HG03066 (cell line): Measurements from ENCODE around the gene MAP1S.

Experiments used
- ATAC-seq: cut with Tn5 transposase; IDR thresholded peaks from one replicate; pipeline ENCODE4 v1.9.1; 2021; ENCODE audit warnings: low read depth; ENCODE audit not compliant: unreplicated experiment

Gene MAP1S

GRCh38 chr19:17727843-17728242, 8.6 kb downstream of the MAP1S start:
- no peak for ATAC-seq

GRCh38 chr19:17733127-17733526, 13.8 kb downstream of the MAP1S start:
- no peak for ATAC-seq

GRCh38 chr19:17734146-17734545, 14.9 kb downstream of the MAP1S start:
- no peak for ATAC-seq

- no peak for ATAC-seq
These were observed 16.1 kb downstream of the MAP1S start for GRCh38 chr19:17735410-17735809.

- no peak for ATAC-seq
These were observed 18.4 kb downstream of the MAP1S start for GRCh38 chr19:17737690-17738153.

GRCh38 chr19:17739121-17739875, 20.0 kb downstream of the MAP1S start:
- ATAC-seq = no peak

- ATAC-seq = no peak
These were observed 22.2 kb downstream of the MAP1S start for GRCh38 chr19:17741456-17741855.

- no peak for ATAC-seq
These were observed 24.7 kb downstream of the MAP1S start for GRCh38 chr19:17743874-17744580.

GRCh38 chr19:17747205-17748098, 28.2 kb downstream of the MAP1S start:
- ATAC-seq = peak; percentile 81

- no peak for ATAC-seq
These were observed 29.8 kb downstream of the MAP1S start for GRCh38 chr19:17748884-17749638.

GRCh38 chr19:17749912-17750317, 30.6 kb downstream of the MAP1S start:
- ATAC-seq = no peak

- ATAC-seq = peak; percentile 29
These were observed 32.0 kb downstream of the MAP1S start, which contains the start of gene FCHO1 for GRCh38 chr19:17751103-17751911. TSS of gene FCHO1 (plus strand) at chr19:17751477. CDS start at chr19:17755165, 3,688 bp downstream.

GRCh38 chr19:17751912-17752273, 32.6 kb downstream of the MAP1S start:
- no peak for ATAC-seq

GRCh38 chr19:17752865-17753639, 33.8 kb downstream of the MAP1S start:
- no peak for ATAC-seq

GRCh38 chr19:17753976-17754375, 34.7 kb downstream of the MAP1S start:
- no peak for ATAC-seq

GRCh38 chr19:17754634-17755442, 35.6 kb downstream of the MAP1S start:
- ATAC-seq = peak; percentile 44

GRCh38 chr19:17755443-17755890, 36.2 kb downstream of the MAP1S start:
- no peak for ATAC-seq
